GM19351 (cell line): ENCODE data around the gene SAMD4B.
"Not testable (repeated sequence)": the region's sequence is repeated elsewhere in the genome, so short reads cannot be mapped to it uniquely, and the experiment has no call there.

ENCODE experiments used
- ATAC-seq: cut with Tn5 transposase; IDR thresholded peaks from one replicate; pipeline ENCODE4 v1.9.1; 2021; ENCODE audit warnings: mild to moderate bottlenecking, moderate library complexity; ENCODE audit not compliant: unreplicated experiment

Gene SAMD4B

GRCh38 chr19:39341719-39342604, at the start of gene SAMD4B:
Gene SAMD4B (plus strand): TSS chr19:39342421. CDS start chr19:39356894, 14,473 bp downstream.
- ATAC-seq: peak; percentile 83

DNA sequence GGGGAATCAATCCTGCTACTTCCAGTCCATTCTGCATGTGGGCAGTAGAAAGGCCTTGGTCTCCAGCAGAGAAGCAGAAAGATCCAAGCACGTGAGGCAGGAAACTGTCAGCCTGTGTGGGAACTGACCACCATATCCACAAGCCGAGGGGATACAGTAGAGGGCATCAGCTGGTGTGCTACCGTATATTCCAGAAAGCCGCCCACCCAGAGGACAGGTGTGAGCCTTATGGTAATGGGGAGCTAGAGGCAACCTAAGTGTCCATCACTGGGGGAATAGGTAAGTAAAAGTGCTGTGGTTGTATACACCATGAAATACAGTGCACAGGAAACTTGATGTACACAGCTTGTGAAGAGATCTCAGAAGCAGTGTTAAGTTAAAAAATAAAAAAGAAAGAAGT, 48.8 kb upstream of the SAMD4B start:
- no peak for ATAC-seq

DNA sequence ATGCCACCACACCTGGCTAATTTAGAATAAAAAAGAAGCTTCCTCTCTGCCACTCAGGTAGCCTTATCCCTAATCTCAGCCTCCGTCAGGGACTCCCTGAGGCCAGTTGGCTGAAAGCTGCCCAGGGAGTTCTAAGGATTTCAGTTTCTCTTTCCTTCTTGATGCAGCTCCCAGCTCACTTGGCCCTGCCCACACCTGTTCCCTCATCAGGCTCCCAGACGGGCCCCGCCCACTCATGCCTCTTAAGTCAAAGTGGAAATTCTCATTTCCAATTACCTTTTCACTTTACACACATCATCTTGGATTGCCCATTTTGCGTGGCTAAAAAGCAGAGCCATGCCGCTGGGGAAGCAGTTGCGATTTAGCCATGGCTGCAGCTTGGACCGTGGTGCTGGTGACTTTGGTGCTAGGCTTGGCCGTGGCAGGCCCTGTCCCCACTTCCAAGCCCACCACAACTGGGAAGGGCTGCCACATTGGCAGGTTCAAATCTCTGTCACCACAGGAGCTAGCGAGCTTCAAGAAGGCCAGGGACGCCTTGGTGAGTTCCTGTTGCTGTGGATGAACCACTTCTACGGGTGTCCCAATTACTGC, 46.1 kb upstream of the SAMD4B start, which contains the start of gene IFNL1:
TSS of gene IFNL1 (plus strand) at position 353 of the 591 bp plus-strand sequence. CDS start at position 368, 15 bp downstream.
- no peak for ATAC-seq

GRCh38 chr19:39296906-39297305, 45.3 kb upstream of the SAMD4B start:
- no peak for ATAC-seq

DNA sequence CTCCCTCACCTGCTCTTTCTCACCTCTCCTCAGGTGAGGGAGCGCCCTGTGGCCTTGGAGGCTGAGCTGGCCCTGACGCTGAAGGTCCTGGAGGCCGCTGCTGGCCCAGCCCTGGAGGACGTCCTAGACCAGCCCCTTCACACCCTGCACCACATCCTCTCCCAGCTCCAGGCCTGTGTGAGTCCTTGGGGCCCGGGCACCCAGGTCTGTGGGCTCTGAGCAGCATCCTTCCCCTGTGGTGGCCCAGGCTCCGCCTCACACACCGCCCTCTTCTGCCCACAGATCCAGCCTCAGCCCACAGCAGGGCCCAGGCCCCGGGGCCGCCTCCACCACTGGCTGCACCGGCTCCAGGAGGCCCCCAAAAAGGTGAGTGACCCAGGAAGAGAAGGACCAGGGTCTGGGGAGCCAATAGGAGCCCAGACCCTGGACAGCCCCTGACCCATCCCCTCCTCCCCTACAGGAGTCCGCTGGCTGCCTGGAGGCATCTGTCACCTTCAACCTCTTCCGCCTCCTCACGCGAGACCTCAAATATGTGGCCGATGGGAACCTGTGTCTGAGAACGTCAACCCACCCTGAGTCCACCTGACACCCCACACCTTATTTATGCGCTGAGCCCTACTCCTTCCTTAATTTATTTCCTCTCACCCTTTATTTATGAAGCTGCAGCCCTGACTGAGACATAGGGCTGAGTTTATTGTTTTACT, 44.1 kb upstream of the SAMD4B start:
- ATAC-seq: no peak

DNA sequence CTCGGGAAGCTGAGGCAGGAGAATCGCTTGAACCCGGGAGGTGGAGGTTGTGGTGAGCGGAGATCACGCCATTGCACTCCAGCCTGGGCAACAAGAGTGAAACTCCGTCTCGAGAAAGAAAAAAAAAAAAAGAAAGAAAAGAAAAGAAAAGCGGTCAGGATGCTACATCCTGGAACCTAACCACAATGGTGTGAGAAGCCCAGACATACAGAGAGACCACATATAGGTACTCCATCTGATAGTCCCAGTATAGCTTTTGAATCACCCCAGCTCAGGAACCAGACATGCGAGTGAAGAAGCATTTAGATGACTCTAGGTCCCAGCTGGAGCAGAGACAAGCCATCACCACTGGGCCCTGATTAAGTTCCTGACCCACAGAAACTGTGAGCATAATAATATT, 42.8 kb upstream of the SAMD4B start:
- no peak for ATAC-seq

- no peak for ATAC-seq
These were observed 42.4 kb upstream of the SAMD4B start for GRCh38 chr19:39299832-39300231.

- ATAC-seq: no peak
These were observed 41.2 kb upstream of the SAMD4B start for GRCh38 chr19:39301021-39301420.

GRCh38 chr19:39301562-39301961, 40.7 kb upstream of the SAMD4B start:
- no peak for ATAC-seq

GRCh38 chr19:39303373-39304184, 38.6 kb upstream of the SAMD4B start:
- ATAC-seq: no peak

DNA sequence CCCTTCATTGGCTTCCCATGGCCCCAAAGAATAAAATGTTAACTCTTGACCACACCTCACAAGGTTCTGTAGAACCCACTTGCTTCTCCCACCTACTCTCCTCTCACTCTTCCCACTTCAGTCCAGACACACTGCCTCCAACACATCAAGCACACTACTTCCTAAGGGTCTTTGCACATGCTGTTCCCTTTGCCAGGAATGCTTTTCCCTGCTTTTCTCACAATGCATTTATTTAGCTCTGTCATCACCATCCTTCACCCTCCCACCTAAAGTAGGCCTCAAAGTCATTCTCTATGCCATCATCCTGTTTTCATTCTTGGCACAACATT, 38.1 kb upstream of the SAMD4B start:
- no peak for ATAC-seq

GRCh38 chr19:39304701-39305571, 37.3 kb upstream of the SAMD4B start:
- no peak for ATAC-seq

DNA sequence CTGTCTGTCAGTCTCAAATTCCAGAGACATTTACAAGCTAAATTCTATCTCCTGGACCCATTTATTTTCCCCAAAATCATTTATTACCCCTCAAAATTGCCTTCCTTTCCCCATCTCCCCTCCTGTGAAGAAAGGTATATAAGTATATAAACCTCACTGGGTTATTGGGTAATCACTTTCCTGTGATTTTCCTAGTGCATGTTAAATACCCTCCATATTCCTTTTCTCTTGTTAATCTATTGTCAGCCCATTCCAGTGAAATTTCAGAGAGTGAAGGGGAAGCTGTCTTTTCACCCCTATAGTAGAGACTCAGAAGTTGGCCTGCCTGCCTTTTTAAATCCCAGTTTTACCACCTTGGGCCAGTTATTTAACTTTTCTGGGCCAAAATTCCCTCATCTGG, 36.1 kb upstream of the SAMD4B start:
- no peak for ATAC-seq

GRCh38 chr19:39307046-39307821, 35.0 kb upstream of the SAMD4B start:
- ATAC-seq: no peak

DNA sequence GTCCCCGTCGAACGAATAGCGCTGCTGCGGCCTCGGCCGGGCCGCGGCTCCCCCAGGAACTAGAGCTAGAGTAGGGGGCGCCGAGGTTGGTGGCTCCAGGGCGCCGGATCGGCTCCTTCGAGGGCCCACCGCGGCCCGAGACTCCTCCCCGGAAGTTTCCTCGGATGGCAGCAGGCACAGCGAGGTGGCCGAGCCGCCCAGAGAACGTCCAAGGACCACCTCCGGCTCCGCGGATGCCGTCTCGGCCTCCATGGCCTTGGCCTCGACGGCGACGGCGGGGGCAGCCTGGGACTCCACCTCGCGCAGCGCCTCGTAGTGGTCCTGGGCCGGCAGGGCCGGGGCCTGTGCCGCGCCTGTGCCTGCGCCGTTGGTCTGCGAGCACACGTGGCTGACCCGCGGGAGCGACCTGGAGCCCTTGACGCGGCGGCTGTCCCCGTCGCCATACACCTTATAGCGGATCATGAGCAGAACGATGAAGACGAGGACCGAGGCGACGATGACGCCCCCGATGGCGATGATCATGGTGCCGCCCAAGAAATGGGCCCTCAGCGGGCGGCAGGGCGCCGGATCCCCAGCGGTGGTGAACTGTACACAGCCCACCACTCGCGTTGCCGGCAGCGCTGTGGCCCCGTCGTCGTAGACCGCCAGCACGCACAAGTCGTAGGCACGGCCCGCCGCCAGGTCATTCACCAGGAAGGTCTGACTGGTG, 34.2 kb upstream of the SAMD4B start:
- no peak for ATAC-seq

GRCh38 chr19:39308531-39309304, 33.5 kb upstream of the SAMD4B start:
- no peak for ATAC-seq

DNA sequence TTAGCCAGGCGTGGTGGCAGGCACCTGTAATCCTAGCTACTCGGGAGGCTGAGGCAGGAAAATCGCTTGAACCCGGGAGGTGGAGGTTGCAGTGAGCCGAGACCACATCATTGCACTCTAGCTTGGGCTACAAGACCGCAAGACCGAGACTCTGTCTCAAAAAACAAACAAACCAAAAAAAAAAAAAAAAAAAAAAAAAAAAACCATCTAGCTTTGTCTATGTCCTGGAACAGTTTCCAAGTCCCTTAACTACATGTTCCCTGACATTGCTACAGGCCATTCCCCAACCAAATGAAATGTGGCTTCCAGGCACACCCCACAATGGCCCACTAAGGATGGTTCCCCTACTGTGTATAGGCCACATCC, 32.9 kb upstream of the SAMD4B start:
- not testable (repeated sequence) for ATAC-seq
